HL-60/S4 treated with phorbol 12-myristate 13-acetate at 8.2 ng/mL for 4 days and 3 days (cell line): ENCODE data around the gene ATF1.
"Not testable (repeated sequence)": the region's sequence is repeated elsewhere in the genome, so short reads cannot be mapped to it uniquely, and the experiment has no call there.

Experiments
- in situ Hi-C: fragments of 300-500 bp; cut with MboI; formaldehyde crosslinking; loops from 2 replicates; pipeline ENCODE4 v1.15.0; 2022; ENCODE audit warnings: low sequenced_read_pairs

ATF1 gene

GRCh38 chr12:50855218-50855617 lies 91.3 kb downstream of the ATF1 start:
- in situ Hi-C loops: not testable (repeated sequence)

- in situ Hi-C loops: not testable (repeated sequence)
Observed at GRCh38 chr12:50855679-50856078, 91.8 kb downstream of the ATF1 start.

GRCh38 chr12:50859621-50860310 lies 95.9 kb downstream of the ATF1 start:
- in situ Hi-C loops: no loop called here

DNA sequence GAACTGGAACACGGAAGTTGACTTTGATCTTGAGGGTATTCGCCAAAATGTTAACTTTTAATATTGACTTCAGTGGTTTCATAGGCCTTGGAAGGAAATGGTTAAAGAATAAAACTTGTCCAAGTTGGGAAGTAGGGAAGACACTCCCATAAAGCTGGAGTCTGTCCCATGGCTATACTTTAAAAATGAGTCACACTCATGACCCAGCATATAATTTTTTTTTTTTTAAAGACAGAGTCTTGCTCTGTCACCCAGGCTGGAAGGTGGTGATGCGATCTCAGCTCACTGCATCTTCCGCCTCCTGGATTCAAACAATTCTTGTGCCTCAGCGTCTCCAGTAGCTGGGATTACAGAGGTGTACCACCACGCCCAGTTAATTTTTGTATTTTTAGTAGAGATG lies 98.4 kb downstream of the ATF1 start:
- in situ Hi-C loops: no loop called here

GRCh38 chr12:50865266-50865665 lies 101.4 kb downstream of the ATF1 start:
- in situ Hi-C loops: no loop called here

DNA sequence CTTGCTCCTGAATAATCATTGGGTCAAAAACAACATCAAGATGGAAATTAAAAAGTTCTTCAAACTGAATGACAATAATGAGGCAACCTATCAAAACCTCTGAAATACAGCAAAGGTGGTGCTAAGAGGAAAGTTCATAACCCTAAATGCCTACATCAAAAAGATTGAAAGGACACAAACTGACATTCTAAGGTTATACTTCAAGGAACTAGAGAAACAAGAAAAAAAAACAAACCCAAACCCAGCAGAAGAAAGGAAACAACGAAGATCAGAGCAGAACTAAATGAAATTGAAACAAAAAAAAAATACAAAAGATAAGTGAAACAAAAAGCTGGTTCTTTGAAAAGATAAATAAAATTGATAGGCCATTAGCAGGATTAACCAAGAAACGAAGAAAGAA lies 105.0 kb downstream of the ATF1 start:
- in situ Hi-C loops: not testable (repeated sequence)
